DMS79 treated with DMSO at 0.1 percent for 48 hours (cell line): Measurements from ENCODE around the gene HPCAL1.

Experiments used
- DNase-seq: peaks from one replicate; lab custom pipeline; 2025; lab: John Stamatoyannopoulos, UW

HPCAL1 gene

DNA sequence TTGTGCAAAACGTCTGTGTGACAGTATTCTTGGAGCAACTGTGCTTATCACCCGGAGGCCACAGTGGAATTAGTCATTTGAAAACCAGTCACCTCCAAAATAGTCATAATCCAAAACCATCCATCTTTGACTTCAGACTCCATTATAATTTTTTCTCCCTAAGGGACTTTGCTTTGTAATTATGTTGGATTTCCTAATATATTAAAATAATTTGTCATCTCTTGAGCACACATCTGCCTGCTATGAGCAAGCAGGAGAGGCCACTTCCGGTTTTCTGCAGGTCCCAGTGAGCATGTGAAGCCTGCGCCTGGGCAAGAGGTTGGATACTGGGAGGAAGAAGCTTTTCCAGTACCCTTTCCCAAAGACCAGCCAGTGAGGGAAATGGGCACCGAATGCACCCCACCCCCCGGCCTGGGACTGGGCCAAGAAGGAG lies 87.7 kb downstream of the HPCAL1 start:
- no peak for DNase-seq

GRCh38 chr2:10392100-10392499 lies 89.4 kb downstream of the HPCAL1 start:
- DNase-seq, result no peak

GRCh38 chr2:10392548-10392947 lies 89.8 kb downstream of the HPCAL1 start:
- no peak for DNase-seq

DNA sequence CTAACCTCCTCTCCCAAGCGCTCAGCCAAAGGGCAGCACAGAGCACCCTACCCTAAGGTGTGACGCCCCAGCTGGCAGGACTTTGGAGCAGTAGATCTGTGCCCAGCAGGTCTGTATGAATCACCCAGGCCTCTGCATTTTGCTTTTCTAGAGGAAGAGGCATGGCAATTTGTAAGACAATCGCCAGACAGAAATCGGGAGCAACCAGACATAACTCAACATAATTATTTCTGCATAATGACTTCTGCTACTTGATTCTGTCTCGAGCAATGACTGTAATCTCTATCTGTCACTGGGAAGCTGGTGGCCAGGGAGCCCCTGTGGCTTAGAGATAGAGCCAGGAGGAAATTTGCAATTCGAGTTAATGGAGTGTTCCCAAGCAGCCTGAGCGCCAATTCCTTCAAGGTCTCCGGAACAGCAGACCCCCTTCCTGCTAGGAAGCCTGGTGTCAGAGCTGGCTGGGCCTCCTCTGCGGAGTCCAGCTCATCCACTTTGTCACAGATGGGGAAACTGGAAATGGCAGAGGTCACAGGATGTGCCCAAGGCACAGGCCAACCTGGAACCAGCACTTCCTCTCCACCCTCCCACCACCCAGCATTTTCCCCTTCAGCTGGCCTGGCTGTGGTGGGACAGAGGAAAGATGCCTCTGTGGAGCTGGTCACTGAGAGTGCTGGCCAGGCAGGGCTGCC lies 90.4 kb downstream of the HPCAL1 start:
- no peak for DNase-seq

DNA sequence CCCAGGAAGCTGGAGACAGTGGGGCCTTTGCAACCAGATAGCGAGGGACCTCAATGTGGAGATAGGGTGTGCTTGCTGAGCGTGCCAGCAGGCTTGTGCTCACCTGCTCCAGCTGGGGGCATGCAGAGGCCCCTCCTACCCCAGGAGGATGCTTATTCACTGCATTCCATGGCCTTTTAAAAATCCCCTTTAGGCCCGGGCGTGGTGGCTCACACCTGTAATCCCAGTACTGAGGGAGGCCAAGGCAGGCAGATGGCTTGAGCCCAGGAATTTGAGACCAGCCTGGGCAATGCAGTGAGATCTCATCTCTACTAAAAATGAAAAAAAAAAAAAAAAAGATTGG lies 90.9 kb downstream of the HPCAL1 start:
- no peak for DNase-seq

DNA sequence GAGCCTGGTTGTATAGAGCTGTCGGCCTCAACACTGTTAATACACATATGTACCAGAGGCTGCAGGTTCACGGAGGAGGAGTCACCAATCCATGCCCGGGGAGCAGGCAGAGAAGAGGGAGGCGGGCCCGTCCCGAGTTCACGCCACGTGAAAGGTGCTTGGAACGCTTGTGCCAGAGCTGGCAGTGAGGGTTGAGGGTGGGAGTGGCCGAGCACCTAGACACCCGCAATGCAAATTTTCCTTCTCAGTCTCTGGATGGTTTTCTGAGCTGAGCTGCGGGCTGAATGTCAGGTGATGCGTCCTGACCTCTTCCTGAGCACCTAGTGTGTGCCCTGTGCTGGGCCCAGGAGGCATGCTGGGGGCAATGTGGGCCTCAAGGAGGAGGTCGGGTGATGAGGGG lies 93.2 kb downstream of the HPCAL1 start:
- DNase-seq, result no peak

GRCh38 chr2:10396464-10396863 lies 93.8 kb downstream of the HPCAL1 start:
- DNase-seq, result no peak

DNA sequence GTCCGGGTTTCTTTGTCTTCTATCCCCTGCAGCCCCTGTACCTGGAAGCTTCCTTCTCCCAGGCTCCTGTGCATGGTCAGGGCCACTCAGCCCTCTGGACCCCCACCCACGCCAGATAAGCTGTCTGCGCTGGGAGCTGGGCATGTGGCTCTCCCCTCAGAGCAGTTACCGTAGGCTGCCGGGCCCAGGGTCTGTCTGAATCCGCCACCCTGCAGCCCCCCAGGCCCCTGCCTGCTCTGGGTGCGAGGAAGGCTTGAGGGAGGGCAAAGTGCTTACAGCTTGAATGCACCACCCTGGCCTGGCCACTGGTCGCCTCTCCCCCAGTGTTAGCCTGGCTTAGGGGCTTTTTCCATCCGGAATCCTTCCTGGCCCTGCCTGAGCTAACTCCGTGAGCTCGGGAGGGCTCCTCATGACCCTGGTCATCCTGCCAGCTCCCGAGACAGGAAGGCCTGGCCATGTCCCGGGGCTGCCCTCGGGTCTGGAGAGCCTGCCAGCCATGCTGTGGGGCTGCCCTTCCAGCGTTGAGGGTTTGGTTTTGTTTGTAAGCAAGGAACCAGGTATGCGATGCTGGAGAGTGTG lies 94.7 kb downstream of the HPCAL1 start:
- DNase-seq, result no peak

DNA sequence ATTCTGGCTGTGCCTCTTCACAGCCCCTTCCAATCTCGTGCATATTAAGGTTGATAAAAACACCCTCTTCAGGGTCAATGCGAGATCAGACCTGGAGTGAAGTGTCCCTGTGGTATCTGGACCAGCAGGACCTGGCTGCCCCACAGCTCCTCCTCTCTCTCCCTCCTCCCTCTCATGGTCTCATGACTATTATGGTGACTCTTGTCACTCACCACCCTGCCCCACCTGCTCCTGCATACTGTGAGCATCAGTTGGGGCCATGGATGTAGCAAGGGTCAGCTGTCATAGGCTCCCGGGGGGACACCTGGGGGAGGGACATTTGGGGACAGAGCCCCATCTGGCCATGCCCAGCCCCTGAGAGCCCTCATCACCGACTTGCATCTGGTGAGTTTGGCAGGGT lies 95.2 kb downstream of the HPCAL1 start:
- DNase-seq, result no peak

DNA sequence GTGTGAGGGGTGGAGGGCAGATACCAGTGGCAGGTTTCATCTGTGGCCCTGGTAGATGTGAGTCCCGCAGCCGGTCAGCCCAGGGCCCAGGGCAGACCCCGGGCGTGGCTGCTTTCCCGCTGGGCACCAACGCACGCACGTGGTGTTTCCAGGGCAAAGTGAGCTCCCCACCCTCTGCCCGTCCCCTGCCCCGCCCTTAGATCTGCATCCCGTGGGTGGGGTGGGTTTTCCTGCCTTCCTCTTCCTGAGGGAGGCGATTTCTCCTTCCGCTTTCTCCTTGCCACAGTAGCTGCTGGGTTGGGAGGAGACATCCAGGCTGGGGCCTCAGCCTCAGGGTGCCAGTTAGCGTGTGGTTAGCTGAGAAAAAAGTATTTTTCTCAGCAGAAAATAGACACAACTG lies 95.8 kb downstream of the HPCAL1 start:
- no peak for DNase-seq

DNA sequence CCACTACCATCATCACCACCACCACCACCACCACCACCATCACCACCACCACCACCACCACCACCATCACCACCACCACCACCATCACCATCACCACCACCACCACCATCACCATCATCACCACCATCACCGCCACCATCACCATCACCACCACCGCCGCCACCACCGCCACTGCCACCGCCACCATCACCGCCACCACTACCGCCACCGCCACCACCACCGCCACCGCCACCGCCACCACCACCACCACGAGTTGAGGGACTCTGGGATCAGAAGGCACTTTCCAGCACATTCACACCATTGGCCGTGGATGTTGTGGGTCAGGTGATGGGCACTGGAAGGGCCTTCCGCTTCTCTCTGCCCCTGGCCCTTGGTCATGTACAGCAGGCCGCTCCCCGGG lies 96.7 kb downstream of the HPCAL1 start:
- DNase-seq, result no peak

DNA sequence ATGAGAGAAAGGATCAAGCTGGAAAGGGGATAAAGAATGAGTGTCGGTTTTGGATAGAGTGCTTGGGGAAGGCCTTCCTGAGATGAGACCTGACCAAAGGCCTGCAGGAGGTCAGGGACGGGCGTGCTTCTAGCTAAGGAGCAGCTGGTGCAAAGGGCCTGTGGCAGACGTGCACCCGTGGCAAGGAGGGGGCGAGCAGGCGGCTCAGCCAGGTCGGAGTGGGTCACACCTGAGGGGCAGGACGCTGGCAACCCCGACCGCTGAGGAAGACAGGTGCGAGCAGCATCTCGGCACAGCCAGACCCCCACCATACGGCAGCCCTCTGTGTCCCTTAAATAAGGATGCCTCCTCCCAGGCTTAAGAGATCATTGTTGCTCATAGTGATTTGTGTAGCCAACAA lies 97.3 kb downstream of the HPCAL1 start:
- no peak for DNase-seq

DNA sequence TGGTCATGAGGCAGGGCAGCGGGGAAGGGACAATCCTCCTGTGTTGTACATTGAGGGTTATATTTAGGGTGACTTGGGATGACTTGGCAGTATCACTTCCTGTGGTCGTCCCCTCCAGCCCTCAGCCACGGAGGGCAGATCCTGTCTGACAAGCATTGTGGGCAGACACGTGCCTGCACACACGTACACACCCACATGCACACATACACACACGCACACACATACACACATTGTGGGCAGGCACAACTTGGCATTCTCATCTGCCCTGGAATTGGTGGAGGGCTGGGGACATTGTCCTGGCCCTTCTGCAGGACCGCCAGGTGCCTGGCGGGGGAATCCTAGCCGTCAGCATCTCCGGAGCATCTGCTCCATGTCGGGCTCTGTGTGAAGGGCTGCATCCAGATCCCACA lies 97.9 kb downstream of the HPCAL1 start:
- DNase-seq, result no peak

- DNase-seq, result no peak
These were observed 98.6 kb downstream of the HPCAL1 start for GRCh38 chr2:10400978-10401951.

- no peak for DNase-seq
These were observed 99.4 kb downstream of the HPCAL1 start for GRCh38 chr2:10402062-10402585.

DNA sequence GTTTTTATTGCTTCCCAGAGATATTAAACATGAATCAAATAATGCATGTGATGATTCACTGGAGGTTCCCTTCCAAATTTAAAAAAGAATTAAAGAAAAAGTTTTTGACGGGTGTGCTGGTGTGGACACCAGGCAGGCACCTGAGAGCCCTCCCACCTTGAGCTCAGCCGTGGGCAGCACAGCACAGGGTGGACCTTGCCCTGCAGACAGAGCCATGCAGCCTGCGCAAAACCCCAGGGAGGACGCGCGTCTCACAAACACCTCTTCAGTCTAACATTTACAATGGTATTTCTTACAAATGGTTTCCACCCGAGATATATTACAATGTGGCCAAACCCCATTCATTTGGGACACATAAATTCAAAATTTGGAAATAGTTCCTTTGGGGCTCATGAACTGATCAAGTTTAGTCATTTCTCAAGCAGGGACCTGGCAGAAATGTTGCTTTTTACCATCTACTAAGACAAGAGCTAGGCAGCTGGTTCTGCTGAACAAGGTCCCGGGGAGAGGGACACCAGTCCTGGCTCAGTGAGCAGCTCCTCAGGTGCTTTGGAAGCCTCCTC lies 100.0 kb downstream of the HPCAL1 start:
- DNase-seq, result no peak

DNA sequence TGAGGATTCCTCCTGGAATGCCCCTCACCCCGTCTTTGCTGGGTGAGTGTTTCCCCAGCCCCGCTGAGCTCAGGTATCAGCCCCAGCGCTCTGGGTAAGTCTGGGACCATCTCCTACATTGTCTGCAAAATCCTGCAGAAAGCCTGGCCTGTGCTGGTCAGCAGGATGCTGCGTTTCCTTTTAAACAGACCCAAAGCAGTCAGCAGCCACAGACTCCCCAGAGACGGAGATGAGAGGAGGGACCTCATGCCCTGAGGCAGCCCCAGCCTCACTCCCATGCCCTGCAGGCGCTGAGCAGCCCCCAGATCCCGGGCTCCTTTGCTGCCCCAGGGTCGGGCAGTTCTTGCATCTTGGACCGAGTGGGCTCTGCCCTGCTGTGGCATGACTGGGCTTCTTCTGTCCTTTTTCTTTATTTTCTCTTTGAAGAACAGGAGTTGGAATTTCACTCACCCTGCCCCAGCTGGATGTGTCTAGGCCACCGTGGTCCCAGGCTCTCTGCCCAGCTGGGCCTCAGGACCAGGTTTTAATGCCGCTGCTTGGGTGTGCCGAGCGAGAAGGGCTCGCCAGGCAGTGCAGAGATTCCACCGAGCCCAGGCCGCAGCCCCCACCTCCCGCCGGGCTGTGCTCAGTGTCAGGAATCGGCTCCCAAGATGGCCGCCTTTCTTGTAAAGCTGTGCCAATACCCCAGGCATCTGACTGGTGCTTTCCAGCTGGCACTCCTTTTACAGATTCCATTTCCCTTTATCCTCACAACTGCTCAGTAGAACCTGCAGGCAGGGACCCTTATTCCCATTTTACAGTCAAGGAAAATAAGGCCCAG lies 101.8 kb downstream of the HPCAL1 start:
- no peak for DNase-seq

- no peak for DNase-seq
These were observed 102.7 kb downstream of the HPCAL1 start for GRCh38 chr2:10405448-10405847.

- DNase-seq, result no peak
These were observed 103.3 kb downstream of the HPCAL1 start for GRCh38 chr2:10406016-10406415.

DNA sequence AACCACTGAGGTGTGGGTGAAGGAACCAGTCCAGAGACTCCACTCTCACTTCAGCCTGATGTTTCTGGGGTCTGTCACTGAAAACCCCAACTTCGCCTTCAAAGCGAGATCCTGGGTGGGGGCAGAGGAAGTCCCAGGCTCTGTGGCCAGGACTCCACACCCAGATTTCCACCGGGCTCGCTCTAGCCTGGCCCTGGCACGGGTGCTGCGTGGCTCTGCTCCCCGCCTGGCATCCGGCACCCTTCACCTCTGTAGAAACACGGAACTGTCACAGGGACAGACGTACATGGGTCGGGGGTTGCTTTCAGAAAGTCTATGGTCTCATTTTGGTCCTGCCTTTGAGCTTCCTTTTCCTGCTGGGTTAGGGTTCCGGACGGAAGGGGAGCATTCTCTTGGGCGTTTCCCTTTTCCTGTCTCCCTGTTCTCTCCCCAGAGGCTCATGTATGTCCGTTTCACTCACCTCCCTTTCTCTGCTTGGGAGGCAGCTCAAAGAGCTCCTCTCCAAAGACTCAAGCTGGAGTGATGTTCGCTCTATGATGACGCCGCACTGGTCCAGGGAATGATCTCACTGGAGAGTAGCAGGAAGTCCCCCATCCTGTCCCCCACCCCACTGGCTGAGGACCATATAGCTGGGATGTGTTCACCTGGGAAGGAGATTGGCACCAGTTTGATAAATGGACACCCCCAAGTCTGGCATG lies 103.9 kb downstream of the HPCAL1 start:
- no peak for DNase-seq

- DNase-seq, result no peak
These were observed 104.7 kb downstream of the HPCAL1 start for GRCh38 chr2:10407432-10407831.
